Measurements from ENCODE around the gene GNAI2. TPM values are rescaled to one million over a fixed set of nuclear protein-coding genes. Genes with fewer than 3 reads are reported as not detected.
A peak's percentile ranks its signal among the peaks of the same experiment; 100 is the strongest.

GNAI2 gene
- polyA plus RNA-seq, 1 donor (not counting 4 experiments of a cell fraction or from before 2014, with no cell fraction given) = 268 TPM

GRCh38 chr3:50249457-50249856, 13.5 kb downstream of the GNAI2 start:
- H3K9ac ChIP-seq (ENCODE audit: control insufficient read depth, extremely low read depth, insufficient read depth, low read length) = no peak overlapping the region
- dilution Hi-C loops (cut with MboI; ENCODE audit: extremely low pct_ligation_motif_present, low sequenced_read_pairs) = no loop called here
- no peak overlapping the region for H3K4me3 ChIP-seq (ENCODE audit: control insufficient read depth in 2 of 3, extremely low read depth in 1 of 3, insufficient read depth in 2 of 3, low read depth in 1 of 3, low read length in 3 of 3)
- no peaks in the 10 kb centered on the region for H3K9me3 ChIP-seq (ENCODE audit: control insufficient read depth, low read depth, low read length)
- no peak overlapping the region for H3K4me2 ChIP-seq (ENCODE audit: control insufficient read depth, extremely low read depth, insufficient read depth, low read depth, low read length)
- FAIRE-seq (no peak), DNase-seq (ENCODE audit: low read depth, low spot score) (no peak)
- no peak for TF ChIP-seq CTCF (optimal IDR thresholded peaks at IDR 0.05 in 1 of 3, IDR thresholded peaks at IDR 0.05 in 1 of 3, conservative IDR thresholded peaks at IDR 0.05 in 1 of 3; ENCODE audit: extremely low read depth in 1 of 3, insufficient read depth in 2 of 3, low read length in 3 of 3)
- TF ChIP-seq EZH2 (IDR thresholded peaks at IDR 0.05; ENCODE audit: low read length) = no peak
- peaks cover 73% of the 10 kb centered on the region for H3K79me2 ChIP-seq (ENCODE audit: control insufficient read depth, insufficient read depth, low read length)
- H3K27me3 ChIP-seq (ENCODE audit: control insufficient read depth, extremely low read depth, insufficient read depth, low read length) = no peaks in the 10 kb centered on the region
- peaks cover 3% of the 10 kb centered on the region for H3K9me1 ChIP-seq (ENCODE audit: control insufficient read depth, extremely low read depth, insufficient read depth, low read length)
- H3K27ac ChIP-seq (ENCODE audit: control insufficient read depth, insufficient read depth, low read length) = peak overlapping the region; percentile 72
- peaks cover 12 to 33% of the 10 kb centered on the region in 2 experiments for H3K36me3 ChIP-seq (ENCODE audit: control insufficient read depth in 2 of 2, extremely low read depth in 1 of 2, insufficient read depth in 2 of 2, low read length in 2 of 2)
- no peak overlapping the region for H2AFZ ChIP-seq (ENCODE audit: control insufficient read depth, low read length)
- H3K4me1 ChIP-seq (ENCODE audit: control insufficient read depth, extremely low read depth, insufficient read depth, low read length) = peaks cover 61% of the 10 kb centered on the region
- H4K20me1 ChIP-seq (ENCODE audit: control insufficient read depth, extremely low read depth, insufficient read depth, low read length) = peaks cover 15% of the 10 kb centered on the region

GRCh38 chr3:50250514-50250913, 14.5 kb downstream of the GNAI2 start:
- Histone ChIP-seq H4K20me1 (ENCODE audit: control insufficient read depth, extremely low read depth, insufficient read depth, low read length) (peaks cover 11% of the 10 kb centered on the region), H3K79me2 (ENCODE audit: control insufficient read depth, insufficient read depth, low read length) (peaks cover 65% of the 10 kb centered on the region), H3K27ac (ENCODE audit: control insufficient read depth, insufficient read depth, low read length) (peak overlapping the region; percentile 81), H3K9me1 (ENCODE audit: control insufficient read depth, extremely low read depth, insufficient read depth, low read length) (peaks cover 3% of the 10 kb centered on the region), H3K4me1 (ENCODE audit: control insufficient read depth, extremely low read depth, insufficient read depth, low read length) (peaks cover 62% of the 10 kb centered on the region), H3K4me2 (ENCODE audit: control insufficient read depth, extremely low read depth, insufficient read depth, low read depth, low read length) (no peak overlapping the region), H3K9ac (ENCODE audit: control insufficient read depth, extremely low read depth, insufficient read depth, low read length) (peak overlapping the region; percentile 2), H2AFZ (ENCODE audit: control insufficient read depth, low read length) (no peak overlapping the region), H3K9me3 (ENCODE audit: control insufficient read depth, low read depth, low read length) (no peaks in the 10 kb centered on the region), H3K27me3 (ENCODE audit: control insufficient read depth, extremely low read depth, insufficient read depth, low read length) (no peaks in the 10 kb centered on the region), H3K36me3 (ENCODE audit: control insufficient read depth in 2 of 2, extremely low read depth in 1 of 2, insufficient read depth in 2 of 2, low read length in 2 of 2) (peaks cover 12 to 33% of the 10 kb centered on the region in 2 experiments), H3K4me3 (ENCODE audit: control insufficient read depth in 2 of 3, extremely low read depth in 1 of 3, insufficient read depth in 2 of 3, low read depth in 1 of 3, low read length in 3 of 3) (no peak overlapping the region)
- no peak for DNase-seq (ENCODE audit: low read depth, low spot score)
- no peak for FAIRE-seq
- dilution Hi-C loops (cut with MboI; ENCODE audit: extremely low pct_ligation_motif_present, low sequenced_read_pairs) = no loop called here
- no peak for TF ChIP-seq CTCF (optimal IDR thresholded peaks at IDR 0.05 in 1 of 3, IDR thresholded peaks at IDR 0.05 in 1 of 3, conservative IDR thresholded peaks at IDR 0.05 in 1 of 3; ENCODE audit: extremely low read depth in 1 of 3, insufficient read depth in 2 of 3, low read length in 3 of 3)
- TF ChIP-seq EZH2 (IDR thresholded peaks at IDR 0.05; ENCODE audit: low read length) = no peak
